ENCODE measurements around the gene ASTN2.

DNA sequence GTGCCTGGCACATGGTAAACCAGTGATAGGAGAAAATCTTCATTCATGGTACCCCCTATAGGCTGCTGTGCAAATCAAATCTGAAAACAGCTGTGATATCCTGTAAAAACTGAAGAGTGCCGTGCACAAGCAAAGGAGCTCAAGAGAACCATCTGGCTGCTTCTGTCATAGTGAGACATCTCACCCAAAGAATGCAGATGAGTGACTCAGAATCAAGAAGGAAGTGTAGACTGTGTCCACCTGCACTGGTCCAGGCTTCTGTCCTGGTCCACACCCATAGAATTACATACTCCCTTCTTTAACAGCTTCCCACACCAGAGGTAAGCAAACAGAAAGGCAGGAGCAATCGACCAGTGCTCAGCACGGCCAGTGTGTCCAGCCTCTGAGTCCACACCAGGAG lies 195.9 kb downstream of the ASTN2 start:
- TF ChIP-seq, protein P1, sequence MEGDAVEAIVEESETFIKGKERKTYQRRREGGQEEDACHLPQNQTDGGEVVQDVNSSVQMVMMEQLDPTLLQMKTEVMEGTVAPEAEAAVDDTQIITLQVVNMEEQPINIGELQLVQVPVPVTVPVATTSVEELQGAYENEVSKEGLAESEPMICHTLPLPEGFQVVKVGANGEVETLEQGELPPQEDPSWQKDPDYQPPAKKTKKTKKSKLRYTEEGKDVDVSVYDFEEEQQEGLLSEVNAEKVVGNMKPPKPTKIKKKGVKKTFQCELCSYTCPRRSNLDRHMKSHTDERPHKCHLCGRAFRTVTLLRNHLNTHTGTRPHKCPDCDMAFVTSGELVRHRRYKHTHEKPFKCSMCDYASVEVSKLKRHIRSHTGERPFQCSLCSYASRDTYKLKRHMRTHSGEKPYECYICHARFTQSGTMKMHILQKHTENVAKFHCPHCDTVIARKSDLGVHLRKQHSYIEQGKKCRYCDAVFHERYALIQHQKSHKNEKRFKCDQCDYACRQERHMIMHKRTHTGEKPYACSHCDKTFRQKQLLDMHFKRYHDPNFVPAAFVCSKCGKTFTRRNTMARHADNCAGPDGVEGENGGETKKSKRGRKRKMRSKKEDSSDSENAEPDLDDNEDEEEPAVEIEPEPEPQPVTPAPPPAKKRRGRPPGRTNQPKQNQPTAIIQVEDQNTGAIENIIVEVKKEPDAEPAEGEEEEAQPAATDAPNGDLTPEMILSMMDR (IDR thresholded peaks at IDR 0.05 in 8 of 11, conservative IDR thresholded peaks at IDR 0.05 in 3 of 11): no peak
- TF ChIP-seq POLR2A (IDR thresholded peaks at IDR 0.05) (no peak), POLR2AphosphoS5 (IDR thresholded peaks at IDR 0.05) (no peak)

Data from spleen (tissue), 7 donors.